BLaER1 treated with 17β-estradiol and CSF1 and Interleukin-3, amounts not matched to agents 10 nM and 100 nM (cell line): Measurements from ENCODE around the gene DNAJC5.
A peak's percentile ranks its signal among the peaks of the same experiment; 100 is the strongest.
"Not testable (repeated sequence)": the region's sequence is repeated elsewhere in the genome, so short reads cannot be mapped to it uniquely, and the experiment has no call there.

ENCODE experiments used
- H3K27ac ChIP-seq, 11 experiments: shearing (Covaris generic); formaldehyde crosslinking; 2 replicates each; pipeline ENCODE4 v1.8.1; 2022
- H3K27me3 ChIP-seq, 11 experiments: shearing (Covaris generic); formaldehyde crosslinking; 2 replicates each; pipeline ENCODE4 v1.8.1; 2022
- H3K36me3 ChIP-seq, 11 experiments: shearing (Covaris generic); formaldehyde crosslinking; 2 replicates each; pipeline ENCODE4 v1.8.1; 2022
- H3K4me1 ChIP-seq, 10 experiments: shearing (Covaris generic); formaldehyde crosslinking; 2 replicates each; pipeline ENCODE4 v1.8.1; 2022
- H3K4me2 ChIP-seq, 11 experiments: shearing (Covaris generic); formaldehyde crosslinking; 2 replicates each; pipeline ENCODE4 v1.8.1; 2022
- H3K4me3 ChIP-seq, 10 experiments: shearing (Covaris generic); formaldehyde crosslinking; 2 replicates each; pipeline ENCODE4 v1.8.1; 2022
- H3K9ac ChIP-seq, 11 experiments: shearing (Covaris generic); formaldehyde crosslinking; 2 replicates each; pipeline ENCODE4 v1.8.1; 2022
- H3K9me3 ChIP-seq, 11 experiments: shearing (Covaris generic); formaldehyde crosslinking; replicated peaks in 1 of 11; 2 replicates each; pipeline ENCODE4 v1.8.1; 2022
- H4K20me1 ChIP-seq, 11 experiments: shearing (Covaris generic); formaldehyde crosslinking; 2 replicates each; pipeline ENCODE4 v1.8.1; 2022
- Cebpa-rat ChIP-seq, 11 experiments: shearing (Covaris generic); IDR thresholded peaks; 2 replicates each; pipeline ENCODE4 v1.8.1; 2022

DNAJC5 gene

DNA sequence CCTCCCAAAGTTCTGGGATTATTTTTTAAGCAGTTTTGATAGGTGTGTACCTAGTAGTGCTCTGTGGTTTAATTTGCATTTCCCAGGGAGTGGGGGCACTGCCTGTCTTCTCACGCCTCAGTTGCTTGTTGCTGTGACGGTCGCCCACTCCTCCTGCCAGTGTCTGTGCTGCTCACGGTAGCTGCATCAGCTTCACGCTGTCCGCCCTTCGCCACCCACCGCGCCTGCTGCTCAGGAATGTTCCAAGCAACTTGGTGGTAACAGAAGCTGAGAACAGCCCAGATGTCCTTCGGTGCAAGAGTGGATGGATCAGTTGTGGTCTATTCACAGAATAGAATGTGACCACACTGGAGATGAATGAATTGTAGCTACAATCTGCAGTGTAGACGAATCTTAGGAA, 22.9 kb downstream of the DNAJC5 start:
- Histone ChIP-seq H3K4me2 (peak overlapping the region in 6 of 11 experiments; percentile 4 to 49 (median 26); a peak in 10 of 22 replicates), H3K27ac (no peak overlapping the region; a peak in 1 of 22 replicates), H3K36me3 (peaks cover 86 to 99% (median 95%) of the 10 kb centered on the region in 11 experiments), H3K9me3 (peaks cover 15 to 43% (median 40%) of the 10 kb centered on the region in 11 experiments), H3K9ac (peak overlapping the region in 2 of 11 experiments; percentile 31 to 35; a peak in 3 of 22 replicates), H3K4me3 (no peak overlapping the region), H3K4me1 (peaks cover 26 to 43% (median 33%) of the 10 kb centered on the region in 10 experiments), H4K20me1 (peaks cover 76 to 100% (median 98%) of the 10 kb centered on the region in 11 experiments), H3K27me3 (no peaks in the 10 kb centered on the region)
- no peak for TF ChIP-seq Cebpa-rat (IDR thresholded peaks at IDR 0.05)

DNA sequence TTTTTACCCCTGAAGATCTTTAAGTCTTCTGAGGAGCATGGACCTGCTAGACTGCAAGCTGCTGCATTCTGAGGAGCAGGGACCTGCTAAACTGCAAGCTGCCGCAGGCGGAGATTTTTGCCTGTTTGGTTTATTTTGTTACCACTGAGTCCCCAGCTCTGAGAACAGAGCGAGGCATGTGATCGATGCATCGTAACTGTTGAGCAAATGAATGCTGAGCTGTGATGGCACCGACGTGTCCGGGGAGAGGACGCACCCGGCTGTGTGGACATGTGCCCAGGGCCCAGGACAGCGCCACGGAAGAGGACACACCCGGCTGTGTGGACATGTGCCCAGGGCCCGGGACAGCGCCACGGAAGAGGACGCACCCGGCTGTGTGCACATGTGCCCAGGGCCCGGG, 24.2 kb downstream of the DNAJC5 start:
- Histone ChIP-seq H3K27me3 (no peaks in the 10 kb centered on the region), H3K4me3 (no peak overlapping the region), H4K20me1 (peaks cover 76 to 100% (median 98%) of the 10 kb centered on the region in 11 experiments), H3K36me3 (peaks cover 79 to 99% (median 91%) of the 10 kb centered on the region in 11 experiments), H3K27ac (no peak overlapping the region), H3K4me1 (peaks cover 26 to 44% (median 39%) of the 10 kb centered on the region in 10 experiments), H3K4me2 (no peak overlapping the region), H3K9ac (no peak overlapping the region), H3K9me3 (peaks cover 15 to 33% (median 28%) of the 10 kb centered on the region in 11 experiments)
- no peak for TF ChIP-seq Cebpa-rat (IDR thresholded peaks at IDR 0.05)

DNA sequence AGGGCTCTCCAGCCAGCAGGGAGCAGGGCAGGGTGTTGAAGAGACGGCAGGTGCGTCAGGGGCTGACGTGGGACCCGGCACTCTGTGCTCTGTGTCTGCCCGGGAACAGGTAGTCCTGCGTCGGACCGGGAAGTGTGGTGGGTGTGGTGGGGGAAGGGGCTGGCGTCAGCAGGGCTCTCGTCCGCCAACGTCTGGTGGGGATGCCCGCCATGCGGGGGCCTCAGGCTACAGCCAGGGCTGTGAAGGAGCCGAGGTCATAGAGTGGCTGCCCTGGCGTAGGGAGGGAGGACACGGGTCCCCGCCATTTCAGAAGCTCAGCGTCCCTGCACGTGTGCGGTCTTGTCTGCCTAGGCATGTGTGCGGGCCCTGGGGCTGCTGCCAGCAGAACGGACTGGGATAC, 25.3 kb downstream of the DNAJC5 start:
- peaks cover 85 to 100% (median 98%) of the 10 kb centered on the region in 11 experiments for H4K20me1 ChIP-seq
- no peak overlapping the region for H3K4me3 ChIP-seq
- H3K27me3 ChIP-seq: no peaks in the 10 kb centered on the region
- no peak overlapping the region for H3K9ac ChIP-seq
- peaks cover 14 to 22% (median 17%) of the 10 kb centered on the region in 11 experiments for H3K9me3 ChIP-seq
- no peak for TF ChIP-seq Cebpa-rat (IDR thresholded peaks at IDR 0.05)
- H3K4me2 ChIP-seq: no peak overlapping the region
- H3K4me1 ChIP-seq: peaks cover 37 to 54% (median 49%) of the 10 kb centered on the region in 10 experiments
- H3K36me3 ChIP-seq: peaks cover 68 to 99% (median 88%) of the 10 kb centered on the region in 11 experiments
- H3K27ac ChIP-seq: no peak overlapping the region

DNA sequence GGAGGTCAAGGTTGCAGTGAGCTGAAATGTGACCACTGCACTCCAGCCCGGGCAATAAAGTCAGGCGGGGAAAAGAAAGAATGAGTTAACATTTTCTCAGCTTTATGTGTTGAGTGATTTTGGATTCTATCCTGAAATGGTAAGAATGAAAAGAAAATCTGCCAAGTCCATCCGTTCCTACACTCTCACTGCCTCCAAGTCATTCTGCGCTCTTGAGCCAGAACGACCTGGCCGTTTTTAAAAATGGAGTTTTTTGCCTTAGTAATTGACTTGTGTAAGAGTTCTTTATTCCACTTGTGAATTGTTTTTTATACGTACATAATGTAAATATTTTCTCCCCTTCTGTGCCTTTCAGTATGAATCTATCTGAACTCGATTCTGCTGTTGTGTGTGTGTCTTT, 28.7 kb downstream of the DNAJC5 start:
- no peaks in the 10 kb centered on the region for H3K27me3 ChIP-seq
- no peak overlapping the region for H3K4me3 ChIP-seq
- H3K36me3 ChIP-seq: peaks cover 64 to 98% (median 83%) of the 10 kb centered on the region in 11 experiments
- peak overlapping the region in 10 of 11 experiments; percentile 3 to 78 (median 62); a peak in 18 of 22 replicates for H3K4me2 ChIP-seq
- H4K20me1 ChIP-seq: peaks cover 88 to 100% (median 98%) of the 10 kb centered on the region in 11 experiments
- no peaks in the 10 kb centered on the region for H3K9me3 ChIP-seq
- H3K9ac ChIP-seq: peak overlapping the region in 6 of 11 experiments; percentile 3 to 49 (median 29); a peak in 2 of 22 replicates
- peaks cover 27 to 60% (median 55%) of the 10 kb centered on the region in 10 experiments for H3K4me1 ChIP-seq
- TF ChIP-seq Cebpa-rat (IDR thresholded peaks at IDR 0.05): no peak
- H3K27ac ChIP-seq: no peak overlapping the region; a peak in 1 of 22 replicates

DNA sequence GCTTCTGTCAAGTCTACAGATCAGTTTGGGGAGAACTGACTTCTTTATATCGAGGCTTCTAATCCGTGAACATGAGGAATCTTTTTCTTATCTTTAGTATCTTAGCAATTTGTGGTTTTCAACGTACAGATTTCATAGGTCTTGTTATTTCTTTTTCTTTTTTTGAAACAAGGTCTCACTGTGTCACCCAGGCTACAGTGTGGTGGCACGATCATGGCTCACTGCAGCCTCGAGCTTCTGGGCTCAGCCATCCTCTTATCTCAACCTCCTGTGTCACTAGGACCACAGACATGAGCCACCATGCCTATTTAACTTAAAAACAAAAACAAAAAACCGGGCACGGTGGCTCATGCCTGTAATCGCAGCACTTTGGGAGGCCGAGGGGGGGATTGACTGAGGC, 29.3 kb downstream of the DNAJC5 start:
- no peak for TF ChIP-seq Cebpa-rat (IDR thresholded peaks at IDR 0.05)
- Histone ChIP-seq H4K20me1 (peaks cover 82 to 100% (median 98%) of the 10 kb centered on the region in 11 experiments), H3K27me3 (no peaks in the 10 kb centered on the region), H3K27ac (peak overlapping the region in 6 of 11 experiments; percentile 9 to 61 (median 26); a peak in 8 of 22 replicates), H3K4me2 (peak overlapping the region; percentile 8 to 78 (median 61); a peak in 20 of 22 replicates), H3K9me3 (no peaks in the 10 kb centered on the region), H3K4me1 (peaks cover 27 to 64% (median 55%) of the 10 kb centered on the region in 10 experiments), H3K9ac (peak overlapping the region in 6 of 11 experiments; percentile 1 to 31 (median 16); a peak in 5 of 22 replicates), H3K4me3 (no peak overlapping the region), H3K36me3 (peaks cover 64 to 98% (median 83%) of the 10 kb centered on the region in 11 experiments)

DNA sequence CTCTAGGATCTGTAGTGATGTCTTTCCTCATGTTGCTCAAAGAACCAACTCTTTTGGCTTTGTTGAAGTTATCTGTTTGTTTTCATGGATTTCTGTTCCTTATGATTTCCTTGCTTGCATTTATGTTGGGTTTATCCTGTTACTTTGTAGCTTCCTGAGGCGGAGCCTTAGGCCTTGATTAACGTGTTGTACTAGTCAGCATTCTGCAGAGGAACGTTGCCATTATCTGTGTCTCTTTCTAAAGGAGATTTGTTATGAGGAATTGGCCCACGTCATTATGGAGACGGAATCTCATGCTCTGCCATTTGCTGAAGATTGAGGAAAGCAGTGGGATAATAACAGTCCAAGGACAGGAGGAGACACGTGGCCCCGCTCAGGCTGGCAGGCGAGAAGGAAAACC, 31.4 kb downstream of the DNAJC5 start:
- no peak for TF ChIP-seq Cebpa-rat (IDR thresholded peaks at IDR 0.05)
- H3K9me3 ChIP-seq: no peaks in the 10 kb centered on the region

DNA sequence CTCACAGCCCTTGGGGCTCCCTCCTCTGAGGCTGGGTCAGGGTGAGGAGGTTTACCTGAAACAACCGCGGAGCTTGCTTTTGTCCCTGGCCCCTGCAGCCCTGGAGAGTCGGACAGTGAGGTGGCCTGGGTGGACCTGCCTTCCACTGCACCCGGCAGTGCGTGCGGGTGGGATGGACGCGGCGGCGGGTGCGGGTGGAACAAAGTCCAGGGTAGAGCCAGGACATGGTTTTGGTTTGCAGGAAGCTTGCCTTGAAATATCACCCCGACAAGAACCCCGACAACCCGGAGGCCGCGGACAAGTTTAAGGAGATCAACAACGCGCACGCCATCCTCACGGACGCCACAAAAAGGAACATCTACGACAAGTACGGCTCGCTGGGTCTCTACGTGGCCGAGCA, 34.1 kb downstream of the DNAJC5 start:
- Histone ChIP-seq H3K9me3 (no peaks in the 10 kb centered on the region), H3K4me3 (no peak overlapping the region), H3K27ac (no peak overlapping the region), H3K36me3 (peaks cover 78 to 100% (median 94%) of the 10 kb centered on the region in 11 experiments), H4K20me1 (peaks cover 80 to 100% (median 100%) of the 10 kb centered on the region in 11 experiments), H3K4me1 (peaks cover 16 to 67% (median 54%) of the 10 kb centered on the region in 10 experiments), H3K9ac (no peak overlapping the region; a peak in 1 of 22 replicates), H3K4me2 (no peak overlapping the region), H3K27me3 (no peaks in the 10 kb centered on the region)
- TF ChIP-seq Cebpa-rat (IDR thresholded peaks at IDR 0.05): no peak

More for the DNA sequence above, 31.4 kb downstream of the DNAJC5 start:
- Histone ChIP-seq H3K36me3 (peaks cover 69 to 100% (median 88%) of the 10 kb centered on the region in 11 experiments), H3K27me3 (no peaks in the 10 kb centered on the region), H4K20me1 (peaks cover 80 to 100% (median 100%) of the 10 kb centered on the region in 11 experiments), H3K4me3 (no peak overlapping the region), H3K4me2 (peak overlapping the region in 6 of 11 experiments; percentile 15 to 63 (median 24); a peak in 8 of 22 replicates), H3K9ac (no peak overlapping the region), H3K27ac (no peak overlapping the region), H3K4me1 (peaks cover 27 to 85% (median 70%) of the 10 kb centered on the region in 10 experiments)

DNA sequence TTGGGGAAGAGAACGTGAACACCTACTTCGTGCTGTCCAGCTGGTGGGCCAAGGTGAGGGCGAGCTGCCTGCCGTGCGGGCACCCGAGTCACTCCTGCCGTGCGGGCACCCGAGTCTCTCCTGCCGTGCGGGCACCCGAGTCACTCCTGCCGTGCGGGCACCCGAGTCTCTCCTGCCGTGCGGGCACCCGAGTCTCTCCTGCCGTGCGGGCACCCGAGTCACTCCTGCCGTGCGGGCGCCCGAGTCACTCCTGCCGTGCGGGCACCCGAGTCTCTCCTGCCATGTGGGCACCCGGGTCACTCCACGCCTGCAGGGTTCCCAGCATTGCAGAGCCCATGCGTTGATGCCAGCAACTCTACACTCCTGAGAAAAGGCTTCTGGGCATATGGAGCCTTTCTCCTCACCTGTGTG, 34.6 kb downstream of the DNAJC5 start:
- Histone ChIP-seq H3K4me1 (peaks cover 11 to 67% (median 51%) of the 10 kb centered on the region in 10 experiments), H4K20me1 (peaks cover 80 to 100% (median 100%) of the 10 kb centered on the region in 11 experiments)

DNA sequence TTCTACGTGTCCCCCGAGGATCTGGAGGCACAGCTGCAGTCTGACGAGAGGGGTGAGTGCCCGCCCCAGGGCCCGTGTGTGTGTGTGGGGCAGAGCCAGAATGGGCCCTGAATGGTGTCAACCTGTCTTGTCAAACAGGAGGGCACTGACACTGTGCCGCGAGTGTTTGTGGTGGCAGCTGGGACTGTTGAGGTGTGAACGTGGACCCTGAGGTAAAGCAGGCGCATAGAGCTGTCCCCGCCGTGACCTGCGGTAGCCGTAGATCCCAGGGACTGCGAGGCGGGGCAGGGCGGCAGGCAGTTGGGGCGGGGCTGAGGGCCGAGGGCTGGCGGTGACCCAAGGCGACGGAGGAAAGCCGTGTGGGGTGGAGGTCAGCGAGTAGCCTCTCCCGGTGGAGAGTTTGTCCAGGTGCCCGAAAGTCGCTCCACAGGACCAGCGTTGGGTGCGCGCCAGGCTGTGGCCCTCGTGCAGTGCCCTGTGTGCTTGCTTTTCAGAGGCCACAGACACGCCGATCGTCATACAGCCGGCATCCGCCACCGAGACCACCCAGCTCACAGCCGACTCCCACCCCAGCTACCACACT, 36.1 kb downstream of the DNAJC5 start:
- no peak for TF ChIP-seq Cebpa-rat (IDR thresholded peaks at IDR 0.05)
- Histone ChIP-seq H3K4me1 (peaks cover 0 to 67% (median 45%) of the 10 kb centered on the region in 10 experiments; a peak in 16 of 20 replicates), H3K9ac (peak overlapping the region in 6 of 11 experiments; percentile 29 to 64 (median 49); a peak in 10 of 22 replicates), H3K27me3 (no peaks in the 10 kb centered on the region), H3K36me3 (peaks cover 98 to 100% (median 100%) of the 10 kb centered on the region in 11 experiments), H4K20me1 (peaks cover 80 to 100% (median 100%) of the 10 kb centered on the region in 11 experiments), H3K9me3 (no peaks in the 10 kb centered on the region), H3K27ac (peak overlapping the region in 6 of 11 experiments; percentile 23 to 53 (median 40); a peak in 8 of 22 replicates), H3K4me2 (peak overlapping the region in 6 of 11 experiments; percentile 9 to 74 (median 54); a peak in 8 of 22 replicates), H3K4me3 (no peak overlapping the region)

More for the DNA sequence above, 34.6 kb downstream of the DNAJC5 start:
- H3K4me3 ChIP-seq, H3K27me3 ChIP-seq, H3K9me3 ChIP-seq: not testable (repeated sequence)
- peak overlapping the region in 3 of 11 experiments; percentile 43 to 61 (median 55); a peak in 1 of 22 replicates for H3K9ac ChIP-seq
- peak overlapping the region in 1 of 11 experiments; percentile 53; a peak in 1 of 22 replicates for H3K27ac ChIP-seq
- H3K36me3 ChIP-seq: peaks cover 82 to 100% (median 94%) of the 10 kb centered on the region in 11 experiments
- peak overlapping the region in 6 of 11 experiments; percentile 6 to 74 (median 54); a peak in 7 of 22 replicates for H3K4me2 ChIP-seq
